Subcutaneous abdominal adipose tissue (tissue), 5 donors: ENCODE measurements around the gene SSH3.

Source experiments
- H3K27ac ChIP-seq: one replicate; pipeline ENCODE4 v1.7.0; 2013; ENCODE audit warnings: low read depth, mild to moderate bottlenecking, inconsistent platforms, low read length, moderate library complexity
- H3K27me3 ChIP-seq, 5 donors: one replicate each; pipeline ENCODE4 v1.7.0; 2013; ENCODE audit warnings: low read length in 5 of 5, inconsistent platforms in 1 of 5; ENCODE audit not compliant: control insufficient read depth in 5 of 5, insufficient read depth in 4 of 5
- H3K36me3 ChIP-seq, 5 donors: one replicate each; pipeline ENCODE4 v1.7.0; 2013; ENCODE audit warnings: low read length in 5 of 5; ENCODE audit not compliant: control insufficient read depth in 5 of 5, insufficient read depth in 5 of 5
- H3K4me1 ChIP-seq, 5 donors: one replicate each; pipeline ENCODE4 v1.7.0; 2013; ENCODE audit warnings: low read length in 5 of 5, mild to moderate bottlenecking in 3 of 5, moderate library complexity in 1 of 5; ENCODE audit not compliant: control insufficient read depth in 5 of 5, insufficient read depth in 5 of 5
- H3K4me3 ChIP-seq, 5 donors: one replicate each; pipeline ENCODE4 v1.7.0; 2013; ENCODE audit warnings: low read length in 5 of 5, low read depth in 1 of 5
- H3K9ac ChIP-seq, 5 donors: one replicate each; pipeline ENCODE4 v1.7.0; 2013; ENCODE audit warnings: low read length in 5 of 5, mild to moderate bottlenecking in 4 of 5, moderate library complexity in 3 of 5
- H3K9me3 ChIP-seq, 5 donors: one replicate each; pipeline ENCODE4 v1.7.0; 2013; ENCODE audit warnings: low read length in 5 of 5; ENCODE audit not compliant: control insufficient read depth in 5 of 5
- donor health status: healthy.
- donor health status: healthy.
- donor health status: healthy.
- donor health status: healthy.
- donor health status: healthy.

Gene SSH3

DNA sequence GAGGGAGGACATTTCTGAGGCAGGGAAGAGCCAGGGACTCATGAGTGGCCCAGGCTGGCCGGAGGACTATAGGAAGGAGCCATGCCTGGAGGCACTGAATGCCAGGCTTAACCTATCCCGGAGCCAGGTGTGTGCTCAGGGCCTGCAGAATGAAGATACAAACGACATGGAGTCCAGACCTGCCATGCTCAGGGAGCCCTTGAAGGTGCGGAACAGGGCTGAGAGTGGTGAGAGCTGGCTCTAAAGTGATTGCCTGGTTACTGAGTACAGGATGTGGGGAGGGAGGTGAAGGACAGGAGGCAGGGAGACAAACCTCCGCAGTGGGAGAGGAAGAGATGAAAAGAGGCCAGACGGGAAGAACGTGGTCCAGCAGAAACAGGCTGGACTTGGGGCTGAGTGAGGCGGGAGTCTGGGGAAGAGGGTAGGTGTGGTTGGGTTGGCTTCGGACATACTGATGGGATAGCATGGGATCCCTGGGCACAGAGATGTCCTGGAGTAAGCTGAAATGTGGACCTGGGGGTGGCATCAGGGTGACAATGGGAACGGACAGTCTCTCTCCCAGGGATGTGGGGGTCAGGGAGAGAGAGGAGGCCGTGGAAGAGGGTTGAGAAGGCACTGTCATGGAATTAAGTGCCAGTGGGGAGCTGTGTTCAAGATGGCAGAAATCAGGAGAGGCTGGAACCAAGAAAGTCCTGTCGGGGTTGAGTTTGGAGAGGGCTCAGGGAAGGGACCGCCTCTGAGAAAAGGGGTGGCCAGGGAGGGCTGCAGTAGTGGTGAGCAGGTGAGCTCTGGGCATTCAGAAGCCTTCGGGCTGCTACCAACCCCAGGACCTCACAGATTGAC, 15.8 kb upstream of the SSH3 start:
- peaks cover 9 to 86% (median 67%) of the 10 kb centered on the region in 5 donors for H3K4me1 ChIP-seq
- peak overlapping the region; percentile 97 for H3K27ac ChIP-seq
- no peaks in the 10 kb centered on the region for H3K27me3 ChIP-seq
- peak overlapping the region in 4 of 5 donors; percentile 45 to 80 (median 74) for H3K4me3 ChIP-seq
- H3K36me3 ChIP-seq = peaks cover 0 to 63% (median 55%) of the 10 kb centered on the region in 5 donors
- peak overlapping the region; percentile 17 to 79 (median 64) for H3K9ac ChIP-seq
- no peaks in the 10 kb centered on the region for H3K9me3 ChIP-seq

DNA sequence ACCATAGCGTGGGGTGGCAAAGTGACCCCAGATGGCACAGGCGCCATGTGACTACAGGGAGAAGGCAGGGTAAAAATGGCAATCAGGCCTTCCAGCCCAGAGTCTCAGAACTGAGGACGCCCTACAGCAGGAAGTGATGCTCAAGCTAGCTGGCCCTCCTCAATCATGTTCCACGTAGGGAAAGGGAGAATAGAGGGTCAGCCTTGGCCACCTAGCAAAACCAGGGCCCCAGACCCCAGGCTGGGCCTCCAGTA, 15.2 kb upstream of the SSH3 start:
- Histone ChIP-seq H3K9me3 (no peaks in the 10 kb centered on the region), H3K4me3 (peak overlapping the region in 4 of 5 donors; percentile 45 to 80 (median 74)), H3K9ac (peak overlapping the region; percentile 17 to 79 (median 64)), H3K27ac (peak overlapping the region; percentile 97), H3K27me3 (no peaks in the 10 kb centered on the region), H3K36me3 (peaks cover 0 to 58% (median 50%) of the 10 kb centered on the region in 5 donors), H3K4me1 (peaks cover 9 to 80% (median 61%) of the 10 kb centered on the region in 5 donors)

DNA sequence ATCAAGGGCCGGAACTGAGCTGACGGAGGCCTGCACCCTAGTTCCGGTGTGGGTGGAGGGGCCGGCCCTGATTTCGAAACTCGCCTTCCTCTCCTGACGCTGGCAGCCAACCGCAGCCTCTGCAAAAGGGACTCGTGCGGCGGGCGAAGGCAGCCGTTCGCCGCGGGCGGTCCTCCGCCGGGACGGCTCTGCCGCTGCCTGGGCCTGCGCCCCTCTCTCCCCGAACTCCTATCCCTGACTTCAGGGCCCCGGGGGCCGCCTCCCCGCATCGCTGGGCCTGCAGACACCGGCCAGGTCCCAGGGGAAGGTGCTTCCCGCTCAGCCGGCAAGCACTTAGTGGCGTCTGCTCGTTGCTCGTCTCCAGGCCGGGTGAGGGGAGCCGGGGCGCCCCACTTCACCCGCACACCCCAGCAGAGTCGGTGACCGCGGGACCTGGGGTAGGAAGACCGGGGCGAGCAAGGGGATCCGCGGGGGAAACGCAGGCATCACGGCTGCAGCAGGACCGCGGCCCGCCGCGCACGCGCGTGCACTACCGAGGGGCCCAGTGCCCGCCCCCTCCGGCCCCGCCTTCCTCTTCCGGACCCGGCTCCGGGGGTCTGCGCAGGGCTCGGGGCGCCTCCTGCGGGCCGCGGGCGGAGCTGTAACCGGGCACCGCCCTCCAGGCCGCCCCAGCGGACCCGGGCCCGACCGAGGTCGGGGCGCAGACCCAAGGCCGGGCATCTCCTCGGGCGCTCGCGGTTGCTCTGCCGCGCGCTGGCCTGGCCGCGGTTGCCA, 14.7 kb upstream of the SSH3 start:
- H3K4me1 ChIP-seq = peaks cover 9 to 75% (median 60%) of the 10 kb centered on the region in 5 donors
- peak overlapping the region; percentile 17 to 79 (median 64) for H3K9ac ChIP-seq
- peak overlapping the region; percentile 97 for H3K27ac ChIP-seq
- no peaks in the 10 kb centered on the region for H3K27me3 ChIP-seq
- H3K36me3 ChIP-seq = peaks cover 0 to 54% (median 45%) of the 10 kb centered on the region in 5 donors
- H3K4me3 ChIP-seq = peak overlapping the region; percentile 45 to 80 (median 77)
- no peaks in the 10 kb centered on the region for H3K9me3 ChIP-seq

DNA sequence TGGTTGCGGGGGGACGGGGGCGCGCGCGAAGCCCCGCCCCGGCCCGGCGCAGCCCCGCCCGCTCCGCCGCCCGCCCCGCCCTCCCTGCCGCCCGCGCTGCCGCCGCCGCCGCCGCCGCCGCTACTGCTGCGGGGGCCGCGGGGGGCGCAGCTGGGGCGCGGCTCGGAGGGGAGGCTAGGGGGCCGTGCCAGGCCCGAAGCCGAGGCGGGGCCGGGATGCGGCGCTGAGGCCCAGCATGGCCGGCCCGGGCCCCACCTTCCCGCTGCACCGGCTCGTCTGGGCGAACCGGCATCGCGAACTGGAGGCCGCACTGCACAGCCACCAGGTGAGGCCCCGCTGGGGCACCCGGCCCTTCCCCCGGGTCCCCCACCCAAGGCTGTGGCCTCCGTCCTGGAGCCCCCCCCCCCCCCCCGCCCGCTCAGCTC, 14.1 kb upstream of the SSH3 start, which contains the start of gene ANKRD13D:
Gene ANKRD13D (plus strand): TSS at position 78 of the 425 bp plus-strand sequence. CDS start 158 bp downstream, at position 236.
- peaks cover 9 to 69% (median 54%) of the 10 kb centered on the region in 5 donors for H3K4me1 ChIP-seq
- no peaks in the 10 kb centered on the region for H3K27me3 ChIP-seq
- H3K27ac ChIP-seq = peak within 1 kb of the TSS; percentile 97
- peak within 1 kb of the TSS; percentile 17 to 80 (median 65) for H3K9ac ChIP-seq
- peaks cover 0 to 50% (median 39%) of the 10 kb centered on the region in 5 donors for H3K36me3 ChIP-seq
- peak within 1 kb of the TSS; percentile 45 to 80 (median 77) for H3K4me3 ChIP-seq
- no peaks in the 10 kb centered on the region for H3K9me3 ChIP-seq

DNA sequence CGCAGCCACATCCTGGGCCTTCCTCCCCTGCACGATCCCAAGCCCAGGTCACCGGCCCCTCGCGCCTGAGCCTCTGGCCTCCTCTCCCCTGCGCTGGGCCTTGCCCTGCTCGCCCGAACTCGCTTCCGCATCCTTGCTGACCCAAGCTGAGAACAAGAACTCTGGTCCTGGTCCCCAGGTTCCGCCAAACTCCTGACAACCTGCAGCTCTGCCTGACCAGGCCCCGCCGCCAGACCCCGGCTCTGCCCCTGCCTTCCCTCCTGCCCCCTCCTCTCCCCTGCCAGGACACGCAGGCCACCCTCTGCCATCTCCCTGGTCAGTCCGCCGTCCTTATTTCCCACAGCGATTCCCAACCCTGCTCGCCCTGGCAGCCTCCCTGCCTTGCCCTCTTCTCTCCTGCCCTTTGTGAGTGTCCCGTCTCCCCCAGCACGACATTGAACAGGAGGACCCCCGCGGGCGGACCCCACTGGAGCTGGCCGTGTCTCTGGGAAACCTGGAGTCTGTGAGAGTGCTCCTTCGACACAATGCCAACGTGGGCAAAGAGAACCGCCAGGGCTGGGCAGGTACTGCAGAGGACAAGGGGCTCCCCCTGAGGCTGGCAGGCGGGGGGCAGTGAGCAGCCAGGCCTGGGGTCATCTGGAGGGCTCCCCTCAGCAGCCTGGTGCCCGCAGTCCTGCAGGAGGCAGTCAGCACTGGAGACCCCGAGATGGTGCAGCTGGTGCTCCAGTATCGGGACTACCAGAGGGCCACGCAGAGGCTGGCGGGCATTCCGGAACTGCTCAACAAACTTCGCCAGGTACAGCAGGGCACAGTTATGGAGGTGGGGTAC, 13.5 kb upstream of the SSH3 start:
- Histone ChIP-seq H3K4me3 (peak overlapping the region; percentile 53 to 74 (median 70)), H3K4me1 (peaks cover 9 to 65% (median 54%) of the 10 kb centered on the region in 5 donors), H3K9ac (peak overlapping the region in 3 of 5 donors; percentile 35 to 80 (median 53)), H3K27me3 (no peaks in the 10 kb centered on the region), H3K9me3 (no peaks in the 10 kb centered on the region), H3K36me3 (peaks cover 0 to 46% (median 33%) of the 10 kb centered on the region in 5 donors), H3K27ac (no peak overlapping the region)

DNA sequence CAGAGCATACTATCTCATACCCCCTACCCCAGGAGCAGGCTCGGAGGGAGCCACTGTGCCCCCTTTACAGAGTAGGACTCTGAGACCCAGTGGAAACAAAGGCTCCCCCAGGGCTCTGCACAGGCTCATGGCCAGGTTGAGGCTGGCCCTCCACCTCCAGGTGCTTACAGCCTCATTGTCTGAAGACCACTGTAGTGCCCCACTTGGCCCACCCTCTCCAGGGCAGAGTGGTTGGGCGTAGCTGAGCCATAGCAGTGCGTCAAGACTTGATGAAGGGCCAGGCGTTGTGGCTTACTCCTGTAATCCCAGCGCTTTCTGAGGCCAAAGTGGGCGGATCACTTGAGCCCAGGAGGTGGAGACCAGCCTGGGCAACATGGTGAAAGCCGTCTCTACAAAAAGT, 12.5 kb upstream of the SSH3 start:
- Histone ChIP-seq H3K9me3 (peaks cover 0 to 5% (median 2%) of the 10 kb centered on the region in 5 donors), H3K27ac (no peak overlapping the region), H3K36me3 (peaks cover 1 to 38% (median 25%) of the 10 kb centered on the region in 5 donors), H3K27me3 (no peaks in the 10 kb centered on the region), H3K4me1 (peaks cover 9 to 58% (median 50%) of the 10 kb centered on the region in 5 donors), H3K9ac (peak overlapping the region in 1 of 5 donors; percentile 53), H3K4me3 (peak overlapping the region in 3 of 5 donors; percentile 53 to 74 (median 68))

DNA sequence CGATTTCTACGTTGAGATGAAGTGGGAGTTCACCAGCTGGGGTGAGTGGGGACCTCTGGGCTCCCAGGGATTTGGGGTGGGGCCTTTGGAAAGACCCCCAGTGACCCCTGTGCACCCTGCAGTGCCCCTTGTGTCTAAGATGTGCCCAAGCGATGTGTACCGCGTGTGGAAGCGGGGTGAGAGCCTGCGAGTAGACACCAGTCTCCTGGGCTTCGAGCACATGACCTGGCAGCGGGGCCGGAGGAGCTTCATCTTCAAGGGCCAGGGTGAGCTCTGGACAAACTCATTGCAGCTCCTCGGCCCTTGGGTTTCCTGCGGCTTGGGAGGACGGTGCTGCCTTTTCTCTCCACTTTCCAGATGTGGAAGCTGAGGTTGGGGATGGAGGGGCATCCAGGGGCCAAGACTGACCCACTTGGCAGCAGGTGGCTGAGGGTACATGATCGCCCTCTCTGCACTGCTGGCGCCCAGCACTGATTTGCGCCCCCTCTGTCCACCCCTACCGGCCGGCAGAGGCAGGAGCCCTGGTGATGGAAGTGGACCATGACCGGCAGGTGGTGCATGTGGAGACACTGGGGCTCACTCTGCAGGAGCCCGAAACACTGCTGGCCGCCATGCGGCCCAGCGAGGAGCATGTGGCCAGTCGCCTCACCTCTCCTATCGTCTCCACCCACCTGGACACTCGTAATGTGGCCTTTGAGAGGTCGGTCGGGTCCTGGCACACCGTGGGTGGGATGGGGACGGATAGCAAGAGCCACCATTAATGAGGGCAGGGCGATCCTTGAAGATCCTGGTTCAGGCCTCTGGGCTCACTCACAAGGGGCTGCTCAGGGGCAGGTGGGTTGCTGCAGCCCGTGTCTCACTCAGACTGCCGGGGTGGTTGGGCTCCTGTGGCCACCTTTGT, 11.6 kb upstream of the SSH3 start:
- Histone ChIP-seq H3K9ac (no peak overlapping the region), H3K4me3 (peak overlapping the region in 1 of 5 donors; percentile 22), H3K27me3 (no peaks in the 10 kb centered on the region), H3K4me1 (peaks cover 9 to 50% (median 41%) of the 10 kb centered on the region in 5 donors), H3K9me3 (peaks cover 0 to 9% (median 5%) of the 10 kb centered on the region in 5 donors), H3K27ac (no peak overlapping the region), H3K36me3 (peaks cover 5 to 29% (median 24%) of the 10 kb centered on the region in 5 donors)

DNA sequence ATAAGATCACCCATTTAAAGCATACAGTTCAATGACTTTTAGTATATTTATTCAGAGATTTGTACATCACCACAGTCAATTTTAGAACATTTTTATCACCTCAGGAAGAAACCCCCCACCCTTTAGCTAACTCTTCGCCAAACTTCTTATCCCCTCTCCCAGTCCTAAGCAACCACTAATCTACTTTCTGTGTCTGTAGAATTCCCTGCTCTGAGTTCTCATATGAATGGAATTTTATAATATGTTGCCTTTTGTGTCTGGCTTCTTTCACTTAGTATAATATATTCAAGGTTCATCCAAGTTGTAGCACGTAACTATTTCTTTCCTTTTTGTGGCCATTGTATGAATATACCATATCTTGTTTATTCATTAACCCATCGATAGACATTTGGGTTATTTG, 10.7 kb upstream of the SSH3 start:
- Histone ChIP-seq H3K9me3 (peaks cover 0 to 9% (median 5%) of the 10 kb centered on the region in 5 donors), H3K4me3 (no peak overlapping the region), H3K27me3 (no peaks in the 10 kb centered on the region), H3K36me3 (peaks cover 5 to 25% (median 20%) of the 10 kb centered on the region in 5 donors), H3K27ac (no peak overlapping the region), H3K9ac (no peak overlapping the region), H3K4me1 (peaks cover 6 to 41% (median 33%) of the 10 kb centered on the region in 5 donors)
